ENCODE results near the gene FMR1.

Gene FMR1

DNA sequence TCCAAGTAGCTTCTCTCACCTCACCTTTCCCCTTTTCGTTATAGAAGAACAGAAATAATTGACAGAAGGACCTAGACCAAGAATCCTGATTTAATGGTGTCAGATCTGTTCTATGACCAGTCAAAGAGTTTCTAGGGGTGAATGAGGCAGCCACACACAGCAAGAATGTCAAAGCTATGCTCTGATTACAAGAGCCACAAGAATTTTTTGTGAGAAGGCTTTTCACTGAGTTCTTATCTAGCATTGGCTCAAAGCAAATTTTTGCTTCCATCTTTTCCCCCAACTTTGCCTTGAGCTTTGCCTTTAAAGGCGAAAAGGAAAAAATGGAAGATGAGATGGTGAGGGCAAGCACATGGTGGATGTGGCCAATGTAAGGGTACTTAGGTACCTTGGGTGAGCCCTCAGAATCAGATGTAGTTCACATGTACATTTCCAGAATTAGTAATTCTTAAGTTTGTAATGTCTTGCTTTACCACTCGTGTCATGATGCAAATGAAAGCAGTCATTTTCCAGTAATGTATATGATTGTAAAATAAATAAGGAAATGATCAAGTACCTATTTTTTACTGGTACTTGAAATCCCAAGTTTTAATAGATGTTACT, 23.5 kb downstream of the FMR1 start:
- DNase-seq (ENCODE audit: low read depth) = peak; percentile 6
- TF ChIP-seq, protein P1, sequence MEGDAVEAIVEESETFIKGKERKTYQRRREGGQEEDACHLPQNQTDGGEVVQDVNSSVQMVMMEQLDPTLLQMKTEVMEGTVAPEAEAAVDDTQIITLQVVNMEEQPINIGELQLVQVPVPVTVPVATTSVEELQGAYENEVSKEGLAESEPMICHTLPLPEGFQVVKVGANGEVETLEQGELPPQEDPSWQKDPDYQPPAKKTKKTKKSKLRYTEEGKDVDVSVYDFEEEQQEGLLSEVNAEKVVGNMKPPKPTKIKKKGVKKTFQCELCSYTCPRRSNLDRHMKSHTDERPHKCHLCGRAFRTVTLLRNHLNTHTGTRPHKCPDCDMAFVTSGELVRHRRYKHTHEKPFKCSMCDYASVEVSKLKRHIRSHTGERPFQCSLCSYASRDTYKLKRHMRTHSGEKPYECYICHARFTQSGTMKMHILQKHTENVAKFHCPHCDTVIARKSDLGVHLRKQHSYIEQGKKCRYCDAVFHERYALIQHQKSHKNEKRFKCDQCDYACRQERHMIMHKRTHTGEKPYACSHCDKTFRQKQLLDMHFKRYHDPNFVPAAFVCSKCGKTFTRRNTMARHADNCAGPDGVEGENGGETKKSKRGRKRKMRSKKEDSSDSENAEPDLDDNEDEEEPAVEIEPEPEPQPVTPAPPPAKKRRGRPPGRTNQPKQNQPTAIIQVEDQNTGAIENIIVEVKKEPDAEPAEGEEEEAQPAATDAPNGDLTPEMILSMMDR (conservative IDR thresholded peaks at IDR 0.05; ENCODE audit: low read depth, low read length) = no peak
- no peak overlapping the region for H3K4me3 ChIP-seq (ENCODE audit: low read depth, low read length)

DNA sequence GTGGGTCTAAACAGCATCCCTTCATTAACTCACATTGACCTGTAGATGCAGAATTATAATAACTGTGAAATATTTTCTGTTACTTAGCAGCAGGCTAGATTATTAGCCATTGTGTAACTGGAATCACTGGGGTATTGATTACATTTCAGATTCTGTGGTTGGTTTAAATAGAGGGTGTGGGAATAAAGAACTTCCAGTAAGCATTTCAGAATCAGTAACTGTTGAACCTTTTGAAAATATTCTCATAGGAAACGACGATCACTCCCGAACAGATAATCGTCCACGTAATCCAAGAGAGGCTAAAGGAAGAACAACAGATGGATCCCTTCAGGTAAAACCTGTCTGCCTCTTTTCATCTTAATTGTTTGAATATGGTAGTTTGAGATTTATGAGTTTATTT, 33.6 kb downstream of the FMR1 start:
- TF ChIP-seq, protein P1 (conservative IDR thresholded peaks at IDR 0.05; ENCODE audit: low read depth, low read length) = no peak
- no peak overlapping the region for H3K4me3 ChIP-seq (ENCODE audit: low read depth, low read length)
- no peak for DNase-seq (ENCODE audit: low read depth)

DNA sequence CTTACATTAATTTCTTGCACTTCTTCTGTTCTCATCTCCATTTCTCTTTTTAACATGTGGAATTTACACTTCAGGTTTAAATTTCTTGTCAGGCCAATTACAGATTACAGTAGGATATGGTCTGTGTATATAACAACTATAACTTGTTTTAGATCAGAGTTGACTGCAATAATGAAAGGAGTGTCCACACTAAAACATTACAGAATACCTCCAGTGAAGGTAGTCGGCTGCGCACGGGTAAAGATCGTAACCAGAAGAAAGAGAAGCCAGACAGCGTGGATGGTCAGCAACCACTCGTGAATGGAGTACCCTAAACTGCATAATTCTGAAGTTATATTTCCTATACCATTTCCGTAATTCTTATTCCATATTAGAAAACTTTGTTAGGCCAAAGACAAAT, 36.8 kb downstream of the FMR1 start:
- TF ChIP-seq, protein P1 (conservative IDR thresholded peaks at IDR 0.05; ENCODE audit: low read depth, low read length) = no peak
- no peak for DNase-seq (ENCODE audit: low read depth)
- no peak overlapping the region for H3K4me3 ChIP-seq (ENCODE audit: low read depth, low read length)

DNA sequence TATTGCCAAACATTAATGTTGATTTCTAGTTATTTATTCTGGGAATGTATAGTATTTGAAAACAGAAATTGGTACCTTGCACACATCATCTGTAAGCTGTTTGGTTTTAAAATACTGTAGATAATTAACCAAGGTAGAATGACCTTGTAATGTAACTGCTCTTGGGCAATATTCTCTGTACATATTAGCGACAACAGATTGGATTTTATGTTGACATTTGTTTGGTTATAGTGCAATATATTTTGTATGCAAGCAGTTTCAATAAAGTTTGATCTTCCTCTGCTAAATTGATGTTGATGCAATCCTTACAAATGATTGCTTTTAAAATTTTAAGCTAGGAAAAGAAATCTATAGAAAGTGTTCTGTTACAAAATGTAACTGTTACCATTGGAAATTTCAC, 38.6 kb downstream of the FMR1 start:
- no peak overlapping the region for H3K4me3 ChIP-seq (ENCODE audit: low read depth, low read length)
- TF ChIP-seq, protein P1 (conservative IDR thresholded peaks at IDR 0.05; ENCODE audit: low read depth, low read length) = no peak
- DNase-seq (ENCODE audit: low read depth) = no peak

DNA sequence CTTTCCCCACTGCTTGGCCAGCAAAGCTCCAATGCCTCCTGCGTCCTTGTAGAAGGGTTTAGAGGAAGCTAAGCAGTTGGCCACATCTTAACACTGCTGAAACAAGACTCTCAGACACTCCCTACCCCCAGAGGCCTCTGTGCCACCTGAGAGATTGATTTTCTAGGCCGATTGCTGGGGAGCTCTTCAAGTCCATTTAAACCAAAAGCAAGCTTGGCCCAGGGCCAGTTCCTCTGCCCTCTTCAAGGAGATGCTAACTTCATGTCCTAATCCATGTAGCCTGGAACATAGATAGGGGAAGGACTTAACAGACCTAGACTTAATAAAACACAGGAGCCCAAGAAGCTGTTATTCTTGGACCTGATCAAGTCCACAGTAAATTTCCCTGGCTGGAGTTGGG, 42.3 kb downstream of the FMR1 start:
- TF ChIP-seq, protein P1 (conservative IDR thresholded peaks at IDR 0.05; ENCODE audit: low read depth, low read length) = no peak
- H3K4me3 ChIP-seq (ENCODE audit: low read depth, low read length) = no peak overlapping the region
- DNase-seq (ENCODE audit: low read depth) = no peak

DNA sequence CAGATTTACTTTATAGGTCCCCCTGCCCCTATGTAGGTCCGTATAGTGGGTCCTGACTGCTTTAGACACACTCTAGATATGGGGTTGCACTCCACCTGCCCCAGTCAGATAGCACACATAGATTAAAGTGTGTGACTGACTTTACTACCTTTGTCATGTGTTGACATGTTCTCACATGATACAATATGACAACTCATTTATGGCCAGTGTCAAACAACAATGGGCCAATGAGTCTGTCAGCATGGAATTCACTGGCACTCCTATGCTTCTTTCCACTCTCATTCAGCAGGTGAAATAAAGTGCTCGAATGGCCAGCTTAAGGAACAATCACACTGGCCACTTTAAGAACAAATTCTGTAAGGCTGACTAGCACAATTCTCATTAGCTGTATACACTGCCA, 45.6 kb downstream of the FMR1 start:
- H3K4me3 ChIP-seq (ENCODE audit: low read depth, low read length) = no peak overlapping the region
- TF ChIP-seq, protein P1 (conservative IDR thresholded peaks at IDR 0.05; ENCODE audit: low read depth, low read length) = no peak

DNA sequence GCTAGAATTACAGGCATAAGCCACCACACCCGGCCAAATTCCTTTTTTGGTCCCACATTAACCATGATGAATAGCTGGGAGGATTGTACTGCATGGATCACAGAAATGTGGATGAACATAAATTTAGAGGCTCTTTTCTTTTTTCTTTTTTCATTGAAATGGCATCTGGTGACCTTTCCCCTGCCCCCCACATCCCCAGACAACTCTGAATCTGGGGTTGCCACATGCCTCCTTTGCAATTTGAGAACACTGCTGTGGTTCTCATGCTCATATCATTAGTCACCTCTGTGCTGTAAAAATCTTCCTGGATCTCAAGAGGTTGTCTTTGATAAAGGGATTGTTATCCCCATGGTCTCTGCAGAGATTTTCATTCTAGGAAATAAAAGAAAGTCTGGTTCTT, 46.6 kb downstream of the FMR1 start:
- TF ChIP-seq, protein P1 (conservative IDR thresholded peaks at IDR 0.05; ENCODE audit: low read depth, low read length) = no peak
- peak; percentile 31 for DNase-seq (ENCODE audit: low read depth)
- no peak overlapping the region for H3K4me3 ChIP-seq (ENCODE audit: low read depth, low read length)

More for the DNA sequence above, 45.6 kb downstream of the FMR1 start:
- DNase-seq (ENCODE audit: low read depth) = no peak
